Loucy (cell line): Measurements from ENCODE around the gene PLA2G2C.

ENCODE experiments used
- H2AFZ ChIP-seq: fragments of 200-600 bp; sonication (generic); 2 replicates; pipeline ENCODE4 v1.6.0; 2016; ENCODE audit warnings: antibody characterized with exemption, mild to moderate bottlenecking, low read length, moderate library complexity
- H3F3A ChIP-seq: fragments of 200-600 bp; 2 replicates; pipeline ENCODE4 v1.6.0; 2016; ENCODE audit warnings: antibody characterized with exemption, low read depth, mild to moderate bottlenecking
- H3K27me3 ChIP-seq: fragments of 200-600 bp; sonication (generic); 2 replicates; pipeline ENCODE4 v1.6.1; 2014; ENCODE audit warnings: low read length, mild to moderate bottlenecking; ENCODE audit not compliant: insufficient read depth, poor library complexity, severe bottlenecking
- H3K36me3 ChIP-seq: fragments of 200-600 bp; sonication (generic); 2 replicates; pipeline ENCODE4 v1.6.1; 2016; ENCODE audit warnings: low read length; ENCODE audit not compliant: insufficient read depth
- H3K4me1 ChIP-seq: fragments of 200-600 bp; sonication (generic); 2 replicates; pipeline ENCODE4 v1.5.1; 2014; ENCODE audit warnings: low read length, mild to moderate bottlenecking; ENCODE audit not compliant: insufficient read depth, poor library complexity, severe bottlenecking
- H3K4me2 ChIP-seq: fragments of 200-600 bp; sonication (generic); 2 replicates; pipeline ENCODE4 v1.6.0; 2014; ENCODE audit warnings: antibody characterized with exemption, low read length, low read depth, mild to moderate bottlenecking; ENCODE audit not compliant: poor library complexity, severe bottlenecking
- H3K4me3 ChIP-seq: fragments of 200-600 bp; sonication (generic); 2 replicates; pipeline ENCODE4 v1.5.1; 2014; ENCODE audit warnings: low read length, mild to moderate bottlenecking, mixed read lengths; ENCODE audit not compliant: poor library complexity, severe bottlenecking
- H3K79me2 ChIP-seq: fragments of 200-600 bp; sonication (generic); 2 replicates; pipeline ENCODE4 v1.6.1; 2014; ENCODE audit warnings: low read length; ENCODE audit not compliant: insufficient read depth
- H3K9ac ChIP-seq: fragments of 200-600 bp; sonication (generic); 2 replicates; pipeline ENCODE4 v1.6.0; 2014; ENCODE audit warnings: mild to moderate bottlenecking, low read depth, low read length, moderate library complexity; ENCODE audit not compliant: poor library complexity, severe bottlenecking
- H3K9me2 ChIP-seq: fragments of 200-600 bp; sonication (generic); replicated peaks from 2 replicates; pipeline ENCODE4 v1.6.1; 2016; ENCODE audit warnings: low read depth, low read length, mixed read lengths
- H3K9me3 ChIP-seq: fragments of 200-600 bp; sonication (generic); 2 replicates; pipeline ENCODE4 v1.6.1; 2014; ENCODE audit warnings: mild to moderate bottlenecking, antibody characterized with exemption, low read length, low read depth; ENCODE audit not compliant: insufficient read depth
- H4K20me1 ChIP-seq: fragments of 200-600 bp; sonication (generic); 2 replicates; pipeline ENCODE4 v1.6.0; 2014; ENCODE audit warnings: antibody characterized with exemption, low read length, mild to moderate bottlenecking; ENCODE audit not compliant: insufficient read depth, poor library complexity, severe bottlenecking
- CTCF ChIP-seq: fragments of 200-600 bp; sonication (generic); conservative IDR thresholded peaks from 2 replicates; pipeline ENCODE4 v1.5.1; 2014; ENCODE audit warnings: mild to moderate bottlenecking, antibody characterized with exemption, low read length
- EZH2phosphoT487 ChIP-seq: fragments of 200-600 bp; IDR thresholded peaks from 2 replicates; pipeline ENCODE4 v1.6.1; 2018; ENCODE audit warnings: antibody characterized with exemption, mild to moderate bottlenecking, moderate library complexity, borderline replicate concordance

The PLA2G2C gene

GRCh38 chr1:20168564-20169491 lies 17.5 kb downstream of the PLA2G2C start:
- Histone ChIP-seq H3K36me3 (no peaks in the 10 kb centered on the region), H3K4me2 (no peak overlapping the region), H3K4me3 (no peak overlapping the region), H4K20me1 (no peaks in the 10 kb centered on the region), H3K9me3 (no peaks in the 10 kb centered on the region), H3F3A (no peaks in the 10 kb centered on the region), H3K79me2 (no peaks in the 10 kb centered on the region), H3K9me2 (no peaks in the 10 kb centered on the region), H3K9ac (no peak overlapping the region), H3K4me1 (no peaks in the 10 kb centered on the region), H2AFZ (no peak overlapping the region), H3K27me3 (no peaks in the 10 kb centered on the region)
- TF ChIP-seq EZH2phosphoT487 (no peak), CTCF (no peak)

GRCh38 chr1:20167126-20167525 lies 19.2 kb downstream of the PLA2G2C start:
- H3F3A ChIP-seq, result no peaks in the 10 kb centered on the region
- H3K9me3 ChIP-seq, result no peaks in the 10 kb centered on the region
- H3K4me2 ChIP-seq, result no peak overlapping the region
- no peaks in the 10 kb centered on the region for H3K36me3 ChIP-seq
- no peak overlapping the region for H3K4me3 ChIP-seq
- H2AFZ ChIP-seq, result no peak overlapping the region
- H3K79me2 ChIP-seq, result no peaks in the 10 kb centered on the region
- no peak for TF ChIP-seq EZH2phosphoT487
- TF ChIP-seq CTCF, result no peak
- H3K9ac ChIP-seq, result no peak overlapping the region
- no peaks in the 10 kb centered on the region for H4K20me1 ChIP-seq
- no peaks in the 10 kb centered on the region for H3K9me2 ChIP-seq
- no peaks in the 10 kb centered on the region for H3K4me1 ChIP-seq
- no peaks in the 10 kb centered on the region for H3K27me3 ChIP-seq

- H3K4me2 ChIP-seq, result no peak overlapping the region
- H3K9ac ChIP-seq, result no peak overlapping the region
- no peaks in the 10 kb centered on the region for H3K4me1 ChIP-seq
Measured at GRCh38 chr1:20166051-20166450, 20.3 kb downstream of the PLA2G2C start.

More at GRCh38 chr1:20166051-20166450, 20.3 kb downstream of the PLA2G2C start:
- no peaks in the 10 kb centered on the region for H3K9me2 ChIP-seq
- H2AFZ ChIP-seq, result no peak overlapping the region
- no peak overlapping the region for H3K4me3 ChIP-seq
- no peaks in the 10 kb centered on the region for H3K36me3 ChIP-seq
- no peaks in the 10 kb centered on the region for H3K27me3 ChIP-seq
- H4K20me1 ChIP-seq, result no peaks in the 10 kb centered on the region
- H3F3A ChIP-seq, result no peaks in the 10 kb centered on the region
- TF ChIP-seq CTCF (no peak), EZH2phosphoT487 (no peak)
- no peaks in the 10 kb centered on the region; the same call in 1 of the 2 replicates for H3K9me3 ChIP-seq
- H3K79me2 ChIP-seq, result no peaks in the 10 kb centered on the region
